Measurements from ENCODE around the gene PHYHD1.
A peak's percentile ranks its signal among the peaks of the same experiment; 100 is the strongest.

The PHYHD1 gene

GRCh38 chr9:128927731-128928411 lies 7.1 kb downstream of the PHYHD1 start:
- peak; percentile 78 for DNase-seq (ENCODE audit: low spot score)
- peak; percentile 93 for TF ChIP-seq CTCF (IDR thresholded peaks at IDR 0.05; ENCODE audit: extremely low read depth, missing control alignments)

- TF ChIP-seq CTCF (IDR thresholded peaks at IDR 0.05; ENCODE audit: extremely low read depth, missing control alignments) = no peak
- DNase-seq (ENCODE audit: low spot score) = no peak
These were observed 7.8 kb downstream of the PHYHD1 start for GRCh38 chr9:128928624-128929023.

GRCh38 chr9:128929560-128929959 lies 8.8 kb downstream of the PHYHD1 start:
- TF ChIP-seq CTCF (IDR thresholded peaks at IDR 0.05; ENCODE audit: extremely low read depth, missing control alignments) = no peak
- no peak for DNase-seq (ENCODE audit: low spot score)

- no peak for TF ChIP-seq CTCF (IDR thresholded peaks at IDR 0.05; ENCODE audit: extremely low read depth, missing control alignments)
- no peak for DNase-seq (ENCODE audit: low spot score)
These were observed 12.9 kb downstream of the PHYHD1 start for GRCh38 chr9:128933731-128934130.

GRCh38 chr9:128936171-128936865 lies 15.5 kb downstream of the PHYHD1 start:
- DNase-seq (ENCODE audit: low spot score) = no peak
- no peak for TF ChIP-seq CTCF (IDR thresholded peaks at IDR 0.05; ENCODE audit: extremely low read depth, missing control alignments)

GRCh38 chr9:128937310-128938165 lies 16.8 kb downstream of the PHYHD1 start:
- TF ChIP-seq CTCF (IDR thresholded peaks at IDR 0.05; ENCODE audit: extremely low read depth, missing control alignments) = no peak

More at GRCh38 chr9:128937310-128938165, 16.8 kb downstream of the PHYHD1 start:
- no peak for DNase-seq (ENCODE audit: low spot score)
